ENCODE measurements around the gene TWF2.

DNA sequence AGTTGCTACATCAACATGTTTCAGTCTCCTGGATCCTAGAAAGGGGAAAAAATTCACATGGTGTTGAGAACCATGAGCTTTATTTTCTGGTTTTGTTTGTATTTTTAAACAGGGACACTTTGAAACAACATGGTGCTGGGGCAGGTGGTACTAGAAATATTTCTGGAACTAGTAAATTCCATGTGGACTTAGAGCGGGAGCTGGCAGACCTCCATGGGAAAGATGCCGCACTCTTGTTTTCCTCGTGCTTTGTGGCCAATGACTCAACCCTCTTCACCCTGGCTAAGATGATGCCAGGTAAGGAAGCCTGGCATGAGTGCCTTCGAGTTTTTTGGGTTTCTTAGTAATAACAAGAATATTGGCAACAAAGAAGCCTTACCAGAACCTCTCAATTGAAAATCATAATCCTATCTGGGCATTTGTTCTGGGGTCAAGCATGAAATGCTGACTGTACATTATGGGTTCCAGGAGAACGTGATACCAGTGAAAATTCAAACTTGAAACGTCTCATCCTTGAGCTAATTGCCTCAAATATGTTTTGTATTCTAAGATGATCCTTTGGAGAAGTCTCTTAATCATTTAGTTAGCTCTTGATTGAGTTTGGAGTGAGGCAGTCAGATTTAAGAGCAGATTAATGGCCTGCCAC lies 33.1 kb downstream of the TWF2 start:
- TF ChIP-seq GATA2 (IDR thresholded peaks at IDR 0.05; ENCODE audit: low read depth, low read length) (no peak), GATA3 (IDR thresholded peaks at IDR 0.05; ENCODE audit: low read depth, low read length) (no peak)
